Upper lobe of left lung (tissue), 4 donors: ENCODE results near the gene ZBTB24.

Source experiments
- CTCF ChIP-seq, 6 experiments: fragments of 450-650 bp in 4 of 6; fragments of 200-600 bp in 2 of 6; sonication (generic) in 2 of 6; IDR thresholded peaks; one replicate each; pipeline ENCODE4 v1.5.1; 2016 to 2019; ENCODE audit warnings: antibody characterized with exemption in 6 of 6
- POLR2A ChIP-seq, 4 donors: fragments of 450-650 bp; IDR thresholded peaks; one replicate each; pipeline ENCODE4 v1.5.1; 2016 to 2017; ENCODE audit warnings: antibody characterized with exemption in 4 of 4, mild to moderate bottlenecking in 2 of 4

- no peak for TF ChIP-seq CTCF (IDR thresholded peaks at IDR 0.05)
- no peak for TF ChIP-seq POLR2A (IDR thresholded peaks at IDR 0.05)
Measured at GRCh38 chr6:109421184-109421583, 61.8 kb downstream of the ZBTB24 start.
